ENCODE data around the gene MAST3.

Gene MAST3

GRCh38 chr19:18191640-18192062, 94.1 kb downstream of the MAST3 start:
- no peak for DNase-seq (ENCODE audit: low read depth)

- peak; percentile 96 for DNase-seq (ENCODE audit: low read depth)
Observed at GRCh38 chr19:18192673-18193387, 95.3 kb downstream of the MAST3 start, which contains the start of gene MPV17L2. MPV17L2 (plus strand) TSS chr19:18193218; CDS start chr19:18193282, 64 bp downstream.

GRCh38 chr19:18193388-18194180, 96.0 kb downstream of the MAST3 start:
- DNase-seq (ENCODE audit: low read depth): no peak

- no peak for DNase-seq (ENCODE audit: low read depth)
Observed at GRCh38 chr19:18194181-18194530, 96.6 kb downstream of the MAST3 start.

GRCh38 chr19:18194554-18195238, 97.1 kb downstream of the MAST3 start:
- no peak for DNase-seq (ENCODE audit: low read depth)

- no peak for DNase-seq (ENCODE audit: low read depth)
Observed at GRCh38 chr19:18196511-18196845, 98.9 kb downstream of the MAST3 start.

GRCh38 chr19:18197306-18197705, 99.7 kb downstream of the MAST3 start:
- no peak for DNase-seq (ENCODE audit: low read depth)

- no peak for DNase-seq (ENCODE audit: low read depth)
Observed at GRCh38 chr19:18197941-18198340, 100.4 kb downstream of the MAST3 start.

GRCh38 chr19:18198374-18198773, 100.8 kb downstream of the MAST3 start:
- no peak for DNase-seq (ENCODE audit: low read depth)
